Right renal cortex interstitium (tissue), 3 donors: ENCODE measurements around the gene KCNIP4. TPM values are rescaled to one million over a fixed set of nuclear protein-coding genes. Genes with fewer than 3 reads are reported as not detected.

Experiments
- DNase-seq, 3 donors: peaks; one replicate each; pipeline ENCODE4 v3.0.0-alpha.2; 2013; ENCODE audit warnings: low read depth in 3 of 3, low spot score in 2 of 3
- polyA plus RNA-seq, 3 donors: library from polyadenylated mRNA; unstranded; fragments of 120-200 nt; gene quantifications; one replicate each; pipeline ENCODE4 v1.2.1, GENCODE V29; 2013; ENCODE audit not compliant: insufficient read length in 3 of 3

The KCNIP4 gene
- polyA plus RNA-seq, 3 donors, result 14.4 to 15.3 (median 14.5) TPM

GRCh38 chr4:21856754-21857153 lies 91.8 kb downstream of the KCNIP4 start:
- DNase-seq, result no peak

- DNase-seq, result no peak
Measured at GRCh38 chr4:21856301-21856700, 92.3 kb downstream of the KCNIP4 start.

- no peak for DNase-seq
Measured at GRCh38 chr4:21849077-21849476, 99.5 kb downstream of the KCNIP4 start.

GRCh38 chr4:21848021-21848420 lies 100.6 kb downstream of the KCNIP4 start:
- no peak for DNase-seq

- DNase-seq, result no peak
Measured at GRCh38 chr4:21845663-21846062, 102.9 kb downstream of the KCNIP4 start.

- no peak for DNase-seq
Measured at GRCh38 chr4:21835712-21836111, 112.9 kb downstream of the KCNIP4 start.

GRCh38 chr4:21830272-21830671 lies 118.3 kb downstream of the KCNIP4 start:
- no peak for DNase-seq

GRCh38 chr4:21827575-21827974 lies 121.0 kb downstream of the KCNIP4 start:
- no peak for DNase-seq

- DNase-seq, result no peak
Measured at GRCh38 chr4:21826071-21826470, 122.5 kb downstream of the KCNIP4 start.

- DNase-seq, result no peak
Measured at GRCh38 chr4:21819086-21819485, 129.5 kb downstream of the KCNIP4 start.

GRCh38 chr4:21815651-21816377 lies 132.8 kb downstream of the KCNIP4 start:
- no peak for DNase-seq

- DNase-seq, result no peak
Measured at GRCh38 chr4:21811565-21811964, 137.0 kb downstream of the KCNIP4 start.

- DNase-seq, result no peak
Measured at GRCh38 chr4:21806991-21807390, 141.6 kb downstream of the KCNIP4 start.

- DNase-seq, result no peak
Measured at GRCh38 chr4:21802406-21802805, 146.2 kb downstream of the KCNIP4 start.

GRCh38 chr4:21801661-21802385 lies 146.7 kb downstream of the KCNIP4 start:
- no peak for DNase-seq

- no peak for DNase-seq
Measured at GRCh38 chr4:21795091-21795490, 153.5 kb downstream of the KCNIP4 start.

- no peak for DNase-seq
Measured at GRCh38 chr4:21792736-21793135, 155.8 kb downstream of the KCNIP4 start.

GRCh38 chr4:21790438-21791029 lies 158.0 kb downstream of the KCNIP4 start:
- DNase-seq, result no peak

- DNase-seq, result no peak
Measured at GRCh38 chr4:21780148-21780547, 168.4 kb downstream of the KCNIP4 start.

- no peak for DNase-seq
Measured at GRCh38 chr4:21778702-21779101, 169.9 kb downstream of the KCNIP4 start.

GRCh38 chr4:21775703-21776102 lies 172.9 kb downstream of the KCNIP4 start:
- no peak for DNase-seq
